Measurements from ENCODE around the gene RECQL5. TPM values are rescaled to one million over a fixed set of nuclear protein-coding genes. Genes with fewer than 3 reads are reported as not detected.

Gene RECQL5
- total and polyA plus RNA-seq, 2 of the 8 experiments (the other 6 are each of a cell fraction or from before 2014, with no cell fraction given) = 15.1 to 41.1 TPM

- Histone ChIP-seq H3K27ac (ENCODE audit: low read depth, low read length) (no peak overlapping the region), H3K23me2 (ENCODE audit: low read depth, low read length) (no peaks in the 10 kb centered on the region), H3K9me3 (ENCODE audit: insufficient read depth in 2 of 2, low read depth in 1 of 2, low read length in 1 of 2) (no peaks in the 10 kb centered on the region), H3K36me3 (ENCODE audit: control insufficient read depth in 2 of 4, insufficient read depth in 4 of 4, low read length in 3 of 4) (no peaks in the 10 kb centered on the region), H2BK20ac (ENCODE audit: low read length) (no peak overlapping the region), H3K79me1 (ENCODE audit: low read depth, low read length) (no peaks in the 10 kb centered on the region), H2BK12ac (ENCODE audit: low read depth, low read length) (no peak overlapping the region), H3K27me3 (replicated peaks in 1 of 4; ENCODE audit: control insufficient read depth in 3 of 4, extremely low read depth in 1 of 4, insufficient read depth in 3 of 4, low read length in 3 of 4) (no peaks in the 10 kb centered on the region), H3K14ac (ENCODE audit: insufficient read length) (no peak overlapping the region), H2BK5ac (ENCODE audit: low read depth, low read length) (no peak overlapping the region), H3K56ac (replicated peaks; ENCODE audit: insufficient read length, low read depth, low read length) (no peak overlapping the region), H3K18ac (ENCODE audit: extremely low read depth, low read length) (no peak overlapping the region), H3K79me2 (ENCODE audit: control insufficient read depth in 1 of 2, insufficient read depth in 2 of 2, low read length in 2 of 2) (no peaks in the 10 kb centered on the region), H4K5ac (ENCODE audit: insufficient read length, low read depth, low read length) (no peak overlapping the region), H2AFZ (ENCODE audit: low read length) (no peak overlapping the region), H2BK120ac (replicated peaks; ENCODE audit: low read depth, low read length) (no peak overlapping the region), H3K4me2 (ENCODE audit: insufficient read depth in 1 of 2, low read depth in 2 of 2, low read length in 2 of 2) (no peak overlapping the region), H2AK5ac (ENCODE audit: low read depth, low read length) (no peak overlapping the region), H3K4me1 (replicated peaks in 1 of 4; ENCODE audit: control insufficient read depth in 3 of 4, insufficient read depth in 4 of 4, low read length in 3 of 4) (no peaks in the 10 kb centered on the region), H3K4me3 (ENCODE audit: extremely low read depth in 1 of 4, insufficient read depth in 2 of 4, low read depth in 3 of 4, low read length in 4 of 4) (no peak overlapping the region), H3K23ac (ENCODE audit: insufficient read length) (no peak overlapping the region), H2BK15ac (ENCODE audit: low read length) (no peak overlapping the region), H3K4ac (replicated peaks; ENCODE audit: insufficient read length, low read depth, low read length) (no peak overlapping the region), H4K20me1 (replicated peaks in 1 of 2; ENCODE audit: control insufficient read depth in 1 of 2, insufficient read depth in 2 of 2, low read length in 2 of 2) (no peaks in the 10 kb centered on the region), H4K91ac (replicated peaks; ENCODE audit: insufficient read length, low read length) (no peak overlapping the region), H3K9ac (replicated peaks in 1 of 4; ENCODE audit: extremely low read depth in 1 of 4, low read depth in 3 of 4, low read length in 3 of 4) (no peak overlapping the region), H4K8ac (ENCODE audit: extremely low read depth, insufficient read depth, low read length) (no peak overlapping the region)
- FAIRE-seq (no peak), DNase-seq (ENCODE audit: low read depth in 1 of 2, low spot score in 2 of 2) (no peak)
- CTCF ChIA-PET (ENCODE audit: partially characterized antibody) = interaction anchor here (0.6 to 1.3 kb wide), 4 partner anchors 39 to 80 kb away, joined by 3 to 4 read pairs (median 4); partner anchors contain the start of gene SMIM5
- WGBS, 2 experiments (ENCODE audit: extremely low coverage in 1 of 2, insufficient coverage in 1 of 2, insufficient read length in 1 of 2, insufficient replicate concordance in 2 of 2, low coverage in 1 of 2, low lambda C conversion rate in 2 of 2, missing lambda C conversion rate in 1 of 2) = 80% methylated on average over 2 of the region's 2 CpGs; no CpG with 5 or more reads in 1 of the 2 experiments
- POLR2A ChIA-PET (ENCODE audit: partially characterized antibody) = interaction anchor here (1.2 to 1.4 kb wide), 2 partner anchors 26 to 67 kb away, joined by 3 to 6 read pairs; a partner anchor contains a TSS
- no peak for TF ChIP-seq PHF8 (conservative IDR thresholded peaks at IDR 0.05; ENCODE audit: low read depth, low read length)
- no peak for TF ChIP-seq MAFK (IDR thresholded peaks at IDR 0.05; ENCODE audit: low read depth, low read length)
- no peak for TF ChIP-seq TEAD4 (IDR thresholded peaks at IDR 0.05; ENCODE audit: low read depth, low read length)
- no peak for TF ChIP-seq E2F6 (IDR thresholded peaks at IDR 0.05)
- no peak for TF ChIP-seq ATF3 (IDR thresholded peaks at IDR 0.05; ENCODE audit: insufficient read depth, low read depth, low read length)
- TF ChIP-seq CBX8 (IDR thresholded peaks at IDR 0.05; ENCODE audit: borderline replicate concordance, low read depth, low read length) = no peak
- TF ChIP-seq SIN3A (conservative IDR thresholded peaks at IDR 0.05 in 1 of 2, IDR thresholded peaks at IDR 0.05 in 1 of 2; ENCODE audit: low read depth in 1 of 2, low read length in 2 of 2) = no peak
- no peak for TF ChIP-seq RXRA (IDR thresholded peaks at IDR 0.05; ENCODE audit: insufficient read depth, low read depth, low read length)
- no peak for TF ChIP-seq TAF7 (optimal IDR thresholded peaks at IDR 0.05; ENCODE audit: borderline replicate concordance, low read depth, low read length)
- no peak for TF ChIP-seq CBX5 (IDR thresholded peaks at IDR 0.05; ENCODE audit: low read depth, low read length)
- TF ChIP-seq CHD2 (IDR thresholded peaks at IDR 0.05; ENCODE audit: low read length) = no peak
- no peak for TF ChIP-seq ZNF274 (IDR thresholded peaks at IDR 0.05; ENCODE audit: borderline replicate concordance, extremely low read depth, low read length)
Observed at GRCh38 chr17:75712446-75712845, 45.5 kb upstream of the RECQL5 start.

Measured in H1 (cell line).